HG02981 (cell line): ENCODE results near the gene ADAP2.
"Not testable (repeated sequence)": the region's sequence is repeated elsewhere in the genome, so short reads cannot be mapped to it uniquely, and the experiment has no call there.

Experiments
- ATAC-seq: cut with Tn5 transposase; IDR thresholded peaks from one replicate; pipeline ENCODE4 v1.9.1; 2021; ENCODE audit warnings: mild to moderate bottlenecking, moderate library complexity; ENCODE audit not compliant: unreplicated experiment

ADAP2 gene

DNA sequence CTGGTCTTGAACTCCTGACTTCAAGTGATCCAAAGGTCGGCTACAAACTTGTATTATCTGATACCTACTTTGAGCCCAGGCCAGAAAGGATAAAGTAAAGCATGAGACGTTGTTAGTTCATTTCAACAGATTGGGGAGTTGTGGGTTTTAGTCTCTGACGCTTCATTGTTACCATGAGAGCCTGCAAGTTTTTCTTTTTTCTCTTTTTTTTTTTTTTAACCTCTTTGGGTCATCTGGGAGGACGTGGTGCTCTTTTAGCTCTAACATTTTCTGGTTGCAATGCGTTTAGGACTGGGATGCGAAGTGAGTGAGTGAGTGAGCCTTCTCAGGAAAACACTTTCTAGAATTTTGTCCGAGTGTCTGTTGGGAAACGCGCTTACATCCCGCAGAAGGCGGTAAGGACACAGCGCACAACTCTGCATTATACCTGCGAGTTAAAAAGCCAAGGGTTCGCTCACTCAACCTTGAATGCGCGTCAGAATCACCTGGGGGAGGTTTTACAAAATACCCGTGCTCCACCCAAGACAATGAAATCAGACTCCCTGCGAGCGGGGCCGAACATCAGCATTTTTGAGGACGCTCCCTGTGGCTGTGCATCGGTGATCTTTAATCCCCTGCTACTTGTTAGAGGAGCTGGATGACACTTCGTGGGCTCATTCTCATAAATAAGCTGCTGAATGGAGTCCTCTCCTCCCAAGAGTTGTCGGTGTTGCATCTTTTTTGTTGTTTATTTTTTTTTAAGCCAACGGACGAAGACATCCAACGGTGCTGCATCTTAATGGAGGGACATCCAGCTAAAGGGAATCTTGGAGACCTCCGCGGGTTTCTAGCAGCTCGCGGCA, 48.5 kb downstream of the ADAP2 start:
- peak; percentile 29 for ATAC-seq

DNA sequence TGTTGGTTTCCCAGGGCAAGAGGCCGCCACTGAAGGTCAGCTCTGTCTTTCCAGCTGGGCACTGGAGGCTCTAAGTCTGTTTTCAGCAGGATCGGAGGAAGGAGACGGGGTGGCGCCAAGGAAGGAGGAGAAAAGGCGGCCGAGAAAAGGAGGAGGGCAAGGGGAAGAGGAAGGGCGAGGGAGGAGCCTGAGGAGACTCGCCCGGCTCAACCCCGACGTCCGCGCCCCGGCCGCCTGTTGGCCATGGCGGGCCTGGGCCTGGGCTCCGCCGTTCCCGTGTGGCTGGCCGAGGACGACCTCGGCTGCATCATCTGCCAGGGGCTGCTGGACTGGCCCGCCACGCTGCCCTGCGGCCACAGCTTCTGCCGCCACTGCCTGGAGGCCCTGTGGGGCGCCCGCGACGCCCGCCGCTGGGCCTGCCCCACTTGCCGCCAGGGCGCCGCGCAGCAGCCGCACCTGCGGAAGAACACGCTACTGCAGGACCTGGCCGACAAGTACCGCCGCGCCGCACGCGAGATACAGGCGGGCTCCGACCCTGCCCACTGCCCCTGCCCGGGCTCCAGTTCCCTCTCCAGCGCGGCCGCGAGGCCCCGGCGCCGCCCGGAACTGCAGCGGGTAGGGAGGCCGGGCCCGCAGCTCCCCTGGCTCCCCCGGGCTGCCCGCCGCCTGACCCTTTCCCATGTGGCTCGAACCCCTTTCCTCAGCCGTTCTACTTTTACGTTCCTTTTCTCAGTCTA, 49.3 kb downstream of the ADAP2 start, which contains the start of gene RNF135:
Gene RNF135, plus strand, starts transcription at position 209 of the 737 bp plus-strand sequence. Its CDS starts 35 bp downstream, at position 244.
- ATAC-seq: peak; percentile 46

DNA sequence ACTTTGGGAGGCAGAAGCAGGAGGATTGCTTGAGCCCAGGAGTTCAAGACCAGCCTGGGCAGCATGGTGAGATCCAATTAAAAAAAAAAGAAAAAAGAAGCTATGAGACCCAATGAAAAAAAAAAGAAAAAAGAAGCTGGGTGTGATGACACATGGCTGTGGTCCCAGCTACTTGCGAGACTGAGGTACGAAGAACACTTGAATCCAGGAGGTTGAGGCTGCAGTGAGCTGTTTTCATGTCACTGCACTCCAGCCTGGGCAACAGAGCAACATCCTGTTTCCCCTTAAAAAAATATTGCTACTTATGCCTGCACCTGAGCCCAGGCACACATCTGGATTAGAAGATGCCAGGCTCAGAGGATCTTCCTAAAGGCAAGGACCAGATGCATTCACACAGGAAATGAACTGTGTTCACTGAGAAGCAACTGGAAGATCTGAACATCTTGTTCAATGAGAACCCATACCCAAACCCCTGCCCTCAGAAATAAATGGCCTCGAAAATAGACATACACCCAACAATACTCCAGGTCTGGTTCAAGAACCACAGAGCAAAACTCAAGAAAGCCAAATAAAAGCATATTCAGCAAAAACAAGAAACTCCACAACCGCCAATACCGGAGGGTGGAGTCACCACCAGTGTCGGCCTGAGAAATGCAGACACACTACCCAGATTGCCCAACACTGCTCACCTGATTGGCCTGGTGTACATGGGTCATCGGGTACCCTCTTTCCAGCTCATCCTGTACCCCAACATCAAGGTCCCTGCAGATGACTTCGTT, 53.5 kb downstream of the ADAP2 start:
- ATAC-seq: no peak

DNA sequence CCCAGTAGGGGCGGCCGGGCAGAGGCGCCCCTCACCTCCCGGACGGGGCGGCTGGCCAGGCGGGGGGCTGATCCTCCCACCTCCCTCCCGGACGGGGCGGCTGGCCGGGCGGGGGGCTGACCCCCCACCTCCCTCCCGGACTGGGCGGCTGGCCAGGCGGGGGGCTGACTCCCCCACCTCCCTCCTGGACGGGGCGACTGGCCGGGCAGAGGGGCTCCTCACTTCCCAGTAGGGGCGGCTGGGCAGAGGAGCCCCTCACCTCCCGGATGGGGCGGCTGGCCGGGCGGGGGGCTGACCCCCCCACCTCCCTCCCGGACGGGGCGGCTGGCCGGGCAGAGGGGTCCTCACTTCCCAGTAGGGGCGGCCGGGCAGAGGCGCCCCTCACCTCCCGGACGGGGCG, 58.2 kb downstream of the ADAP2 start:
- not testable (repeated sequence) for ATAC-seq

DNA sequence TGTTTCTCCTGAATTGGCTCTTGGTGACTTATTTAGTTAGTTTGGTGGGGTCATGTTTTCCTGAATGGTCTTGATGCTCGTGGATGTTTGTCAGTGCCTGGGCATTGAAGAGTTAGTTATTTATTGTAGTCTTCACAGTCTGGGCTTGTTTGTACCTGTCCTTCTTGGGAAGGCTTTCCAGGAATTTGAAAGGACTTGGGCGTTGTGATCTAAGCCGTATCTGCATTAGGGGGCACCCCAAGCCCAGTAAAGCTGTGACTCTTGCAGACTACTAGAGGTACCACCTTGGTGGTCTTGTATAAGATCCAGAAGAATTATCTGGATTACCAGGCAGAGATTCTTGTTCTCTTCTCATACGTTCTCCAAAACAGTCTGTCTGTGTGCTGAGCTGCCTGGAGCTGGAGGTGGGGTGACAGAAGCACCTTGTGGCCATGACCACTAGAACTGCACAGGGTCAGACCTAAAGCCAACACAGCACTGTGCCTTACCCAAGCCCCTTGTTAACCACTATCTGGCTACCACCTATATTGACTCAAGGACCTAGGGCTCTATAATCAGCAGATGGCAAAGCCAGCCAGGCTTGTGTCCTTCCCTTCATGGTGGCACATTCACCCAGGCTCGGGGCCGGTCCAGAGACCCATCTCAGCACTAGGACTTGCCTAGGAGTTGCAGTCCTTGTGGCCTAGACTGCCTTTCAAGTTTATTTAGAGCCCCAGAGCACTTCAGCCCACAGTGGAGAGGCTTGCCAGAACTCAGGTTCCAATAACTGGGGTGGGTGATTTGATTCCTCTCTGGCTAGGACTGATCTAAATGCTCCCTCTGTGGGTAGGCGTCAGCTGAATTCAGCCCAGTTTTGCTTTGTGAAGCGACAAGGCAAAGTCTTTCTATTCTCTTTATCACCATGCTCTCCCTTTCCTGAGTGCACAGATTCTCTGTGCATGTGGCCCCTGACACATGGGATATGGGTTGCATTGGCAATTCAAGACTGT, 60.1 kb downstream of the ADAP2 start:
- ATAC-seq: no peak

DNA sequence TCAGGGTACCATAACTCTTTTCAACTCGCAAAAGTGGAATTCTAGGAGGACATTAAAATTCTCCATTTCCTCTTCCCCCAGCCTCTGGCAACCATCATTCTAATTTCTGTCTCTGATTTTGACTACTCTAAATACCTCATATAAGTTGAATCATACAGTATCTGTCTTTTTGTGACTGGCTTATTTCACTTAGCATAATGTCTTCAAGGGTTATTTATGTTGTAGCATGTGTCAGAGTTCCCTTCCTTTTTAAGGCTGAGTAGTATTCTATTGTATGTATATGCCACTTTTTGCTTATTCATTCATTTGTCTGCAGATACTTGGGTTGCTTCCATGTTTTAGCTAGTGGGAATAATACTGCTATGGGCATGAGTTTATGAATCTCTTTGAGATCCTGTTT, 61.1 kb downstream of the ADAP2 start:
- ATAC-seq: no peak

DNA sequence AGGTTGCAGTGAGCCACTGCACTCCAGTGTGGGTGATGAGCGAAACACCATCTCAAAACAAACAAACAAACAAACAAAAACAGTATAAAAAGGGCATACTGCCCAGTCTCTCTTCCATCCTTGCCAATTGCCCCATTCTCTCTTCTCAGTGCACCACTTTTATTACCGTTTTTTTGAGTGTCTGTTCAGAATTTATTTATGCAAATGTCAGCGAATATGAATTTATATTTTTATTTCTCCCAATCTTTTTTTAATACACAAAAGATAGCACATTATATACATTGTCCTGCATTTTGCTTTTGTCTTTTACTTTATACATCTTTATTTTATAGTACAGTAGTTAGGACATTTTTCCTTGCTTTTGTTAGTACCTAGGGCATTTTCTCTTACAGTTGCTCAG, 68.7 kb downstream of the ADAP2 start:
- ATAC-seq: no peak

DNA sequence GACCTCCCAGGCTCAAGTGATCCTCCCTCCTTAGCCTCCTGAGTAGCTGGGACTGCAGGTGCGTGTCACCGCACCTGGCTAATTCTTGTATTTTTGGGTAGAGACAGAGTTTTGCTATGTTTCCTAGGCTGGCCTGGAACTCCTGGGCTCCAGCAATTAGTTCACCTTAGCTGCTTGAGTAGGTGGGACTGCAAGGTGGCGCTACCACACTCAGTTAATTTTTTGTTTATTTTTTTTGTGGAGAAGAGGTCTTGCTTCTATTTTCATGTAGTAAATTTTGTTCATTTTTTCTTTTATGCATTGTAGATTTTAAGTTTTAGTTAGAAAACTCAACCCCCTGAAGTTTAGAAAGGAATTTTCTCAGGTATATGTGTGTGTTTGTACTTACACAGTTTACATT, 70.8 kb downstream of the ADAP2 start:
- ATAC-seq: no peak

DNA sequence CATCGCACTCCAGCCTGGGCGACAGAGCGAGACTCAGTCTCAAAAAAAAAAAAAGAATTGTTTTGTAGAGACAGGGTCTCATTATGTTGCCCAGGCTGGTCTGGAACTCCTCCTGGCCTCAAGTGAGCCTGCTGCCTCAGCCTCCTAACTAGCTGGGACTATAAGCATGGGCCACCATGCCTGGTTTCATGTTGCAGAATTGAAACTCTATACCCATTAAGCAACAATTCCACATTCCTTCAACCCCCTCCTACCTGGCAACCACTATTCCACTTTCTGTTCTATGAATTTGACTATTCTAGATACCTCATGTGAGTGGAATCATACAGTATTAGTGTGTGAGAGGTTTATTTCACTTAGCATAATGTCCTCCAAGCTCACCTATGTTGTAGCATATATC, 73.6 kb downstream of the ADAP2 start:
- no peak for ATAC-seq

DNA sequence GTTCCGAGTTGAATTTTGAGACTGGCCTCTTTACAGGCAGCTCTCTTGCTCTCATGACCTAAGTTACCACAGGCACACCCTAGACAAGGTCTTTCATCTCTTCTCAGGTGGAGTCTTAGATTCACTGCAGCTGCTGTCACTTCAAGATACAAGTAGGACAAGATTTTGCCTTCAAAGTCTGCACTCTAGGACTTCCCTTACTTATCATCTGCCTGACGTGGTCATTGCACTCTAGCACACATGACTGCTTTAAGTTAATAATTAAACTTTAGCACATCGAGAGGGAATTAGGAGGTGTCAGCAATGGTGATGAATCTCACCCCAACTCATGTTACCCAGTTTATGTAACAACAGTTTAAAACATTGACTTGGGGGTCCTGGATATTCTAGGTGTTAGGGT, 74.7 kb downstream of the ADAP2 start:
- no peak for ATAC-seq

DNA sequence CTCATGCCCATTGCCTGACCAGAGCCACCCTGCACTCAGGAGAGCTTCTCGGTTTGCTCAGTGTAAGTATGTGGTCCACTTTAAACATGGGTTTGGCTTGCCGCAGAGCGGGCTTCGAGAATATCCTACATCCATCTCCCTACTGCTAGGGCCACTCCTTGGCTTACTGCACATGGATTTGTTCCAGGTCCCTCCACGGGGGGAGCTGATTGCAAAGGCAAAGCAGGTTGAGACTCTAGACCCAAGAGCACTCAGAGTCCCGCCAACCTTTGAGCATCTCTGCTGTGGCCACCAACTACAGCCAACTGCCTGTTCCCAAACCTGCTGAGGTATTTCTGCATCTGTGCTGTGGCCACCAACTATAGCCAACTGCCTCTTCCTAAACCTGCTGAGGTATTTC, 75.5 kb downstream of the ADAP2 start:
- no peak for ATAC-seq

DNA sequence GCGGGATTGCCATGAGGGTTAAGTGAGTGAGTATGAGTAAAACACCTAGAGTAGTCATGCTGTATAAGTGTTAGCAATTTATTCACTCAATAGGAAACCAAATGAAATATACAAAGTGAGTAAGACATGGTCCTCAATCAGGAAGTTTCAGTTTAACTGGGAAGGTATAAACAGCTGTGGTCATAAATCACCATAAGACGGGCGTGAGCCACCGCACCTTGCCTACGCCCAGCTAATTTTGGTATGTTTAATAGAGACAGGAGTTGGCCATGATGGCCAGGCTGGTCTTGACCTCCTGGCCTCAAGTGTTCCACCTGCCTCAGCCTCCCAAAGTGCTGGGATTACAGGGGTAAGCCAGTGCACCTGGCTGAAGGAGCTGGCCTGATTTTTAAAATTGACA, 76.1 kb downstream of the ADAP2 start:
- no peak for ATAC-seq

DNA sequence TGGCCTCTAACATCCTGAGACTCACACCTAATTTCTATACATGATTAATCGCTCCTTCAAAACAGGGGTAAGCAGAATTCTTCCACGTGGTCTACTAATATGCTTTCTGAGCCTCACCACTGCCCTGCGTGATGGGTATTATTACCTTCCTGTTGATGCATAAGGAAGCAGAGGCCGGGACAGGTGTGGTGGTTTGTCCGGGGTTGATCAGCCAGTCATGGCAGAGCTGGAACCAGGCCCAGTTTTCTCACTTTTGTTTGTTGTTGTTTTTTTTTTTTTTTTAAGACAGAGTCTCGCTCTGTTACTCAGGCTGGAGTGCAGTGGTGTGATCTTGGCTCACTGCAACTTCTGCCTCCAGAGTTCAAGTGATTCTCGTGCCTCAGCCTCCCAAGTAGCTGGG, 80.3 kb downstream of the ADAP2 start:
- no peak for ATAC-seq

DNA sequence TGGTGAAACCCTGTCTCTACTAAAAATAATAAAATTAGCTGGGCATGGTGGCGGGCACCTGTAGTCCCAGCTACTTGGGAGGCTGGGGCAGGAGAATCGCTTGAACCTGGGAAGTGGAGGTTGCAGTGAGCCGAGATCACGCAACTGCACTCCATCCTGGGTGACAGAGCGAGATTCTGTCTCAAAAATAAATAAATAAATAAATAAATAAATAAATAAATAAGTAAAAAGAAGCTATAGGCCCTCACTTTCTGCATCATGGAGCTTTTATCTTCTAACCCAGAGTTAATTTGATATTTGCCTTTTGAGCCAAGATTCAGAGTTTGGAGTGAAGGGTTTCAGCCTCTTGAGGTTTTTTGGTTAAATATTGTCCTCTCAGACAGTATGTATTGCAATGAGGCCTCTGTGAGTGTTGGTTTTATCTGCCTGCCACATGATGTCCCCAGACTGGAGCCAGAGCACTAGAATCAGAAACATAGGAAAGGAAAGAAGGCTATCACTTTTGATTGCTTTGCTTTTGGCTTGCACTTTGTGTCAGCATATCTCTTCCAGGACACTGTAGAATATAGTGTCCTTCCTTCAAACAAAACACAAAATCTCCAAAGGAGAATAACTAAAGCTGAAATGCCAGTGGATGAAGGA, 81.6 kb downstream of the ADAP2 start:
- ATAC-seq: no peak

DNA sequence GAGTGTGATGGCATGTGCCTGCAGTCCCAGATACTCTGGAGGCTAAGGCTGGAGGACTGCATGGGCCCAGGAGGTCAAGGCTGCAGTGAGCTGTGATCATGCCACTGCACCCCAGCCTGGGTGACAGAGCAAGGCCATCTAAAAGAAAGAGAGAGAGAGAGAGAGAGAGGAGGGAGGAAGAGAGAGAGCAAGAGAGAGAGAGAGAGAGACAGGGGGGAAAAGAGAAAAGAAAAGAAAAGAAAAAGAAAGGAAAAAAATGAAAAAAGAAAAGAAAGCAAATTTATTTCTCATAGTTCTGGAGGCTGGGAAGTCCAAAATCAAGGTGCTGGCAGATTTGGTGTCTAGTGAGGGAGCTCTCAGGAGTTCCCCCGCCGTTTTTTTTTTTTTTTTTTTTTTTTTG, 82.4 kb downstream of the ADAP2 start:
- no peak for ATAC-seq

DNA sequence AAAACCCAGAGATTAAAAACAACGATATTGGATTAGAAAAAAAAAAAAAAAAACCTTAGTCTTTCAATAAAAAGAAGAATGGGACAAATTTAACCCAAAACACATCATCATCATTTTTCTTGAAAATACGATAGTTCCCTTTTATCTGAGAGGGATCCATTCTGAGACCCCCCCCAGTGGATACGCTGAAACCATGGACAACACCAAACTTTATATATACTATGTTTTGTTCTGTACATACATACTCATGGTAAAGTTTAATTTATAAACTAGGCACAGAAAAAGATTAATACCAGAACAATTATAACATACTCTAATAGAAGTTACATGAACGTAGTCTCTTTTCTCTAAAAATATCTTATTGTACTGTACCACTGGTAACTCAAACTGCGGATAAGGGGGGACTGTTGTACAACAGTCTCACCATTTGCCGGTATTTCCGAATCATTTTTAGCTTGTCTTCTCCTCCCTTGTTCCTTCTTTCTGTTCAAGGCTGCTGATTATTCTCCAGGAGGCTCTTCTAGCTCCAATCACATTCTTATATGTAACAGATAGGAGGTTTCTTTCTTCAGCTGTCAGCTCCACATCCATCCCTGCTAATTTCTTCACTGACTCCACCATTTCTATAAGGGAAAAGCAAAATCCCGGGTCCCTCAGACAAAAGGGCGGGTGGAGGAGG, 86.1 kb downstream of the ADAP2 start:
- ATAC-seq: no peak

DNA sequence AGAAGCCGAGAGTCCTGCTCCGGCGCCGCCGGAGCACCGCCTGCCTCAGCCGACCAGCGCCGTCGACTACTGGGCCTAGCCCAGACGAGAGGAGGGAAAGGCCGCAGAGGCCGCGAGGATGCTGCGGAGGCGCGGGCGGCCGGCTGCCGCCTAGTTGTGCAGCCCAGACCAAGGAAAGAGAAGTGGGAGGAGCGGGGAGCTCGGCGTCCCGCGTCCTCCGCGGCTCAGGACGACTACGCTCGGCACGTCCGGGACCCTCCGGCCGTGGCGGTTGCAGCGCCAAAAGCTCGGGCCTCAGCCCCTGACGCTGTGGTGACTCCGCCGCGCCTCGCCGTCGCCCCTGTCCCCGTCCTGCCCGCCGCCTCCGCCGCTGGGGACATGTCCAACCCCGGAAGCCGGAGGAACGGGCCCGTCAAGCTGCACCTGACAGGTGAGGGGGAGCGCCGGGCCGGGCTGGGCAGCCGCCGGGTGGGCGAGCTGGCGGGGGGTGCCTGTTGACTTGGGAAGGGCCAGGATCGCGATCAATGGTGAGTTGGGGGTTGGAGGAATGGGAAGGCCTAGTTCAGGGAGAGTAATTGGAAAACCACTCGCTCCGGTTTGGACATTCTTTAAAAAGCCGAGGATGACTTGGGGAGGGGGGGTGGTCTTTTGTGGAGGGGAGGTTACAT, 86.8 kb downstream of the ADAP2 start:
- no peak for ATAC-seq
